Measurements from ENCODE around the gene RIMKLB. TPM values are rescaled to one million over a fixed set of nuclear protein-coding genes. Genes with fewer than 3 reads are reported as not detected.
A peak's percentile ranks its signal among the peaks of the same experiment; 100 is the strongest.

RIMKLB gene
- polyA plus RNA-seq, 1 donor (not counting 4 experiments of a cell fraction or from before 2014, with no cell fraction given), result 51.1 TPM

DNA sequence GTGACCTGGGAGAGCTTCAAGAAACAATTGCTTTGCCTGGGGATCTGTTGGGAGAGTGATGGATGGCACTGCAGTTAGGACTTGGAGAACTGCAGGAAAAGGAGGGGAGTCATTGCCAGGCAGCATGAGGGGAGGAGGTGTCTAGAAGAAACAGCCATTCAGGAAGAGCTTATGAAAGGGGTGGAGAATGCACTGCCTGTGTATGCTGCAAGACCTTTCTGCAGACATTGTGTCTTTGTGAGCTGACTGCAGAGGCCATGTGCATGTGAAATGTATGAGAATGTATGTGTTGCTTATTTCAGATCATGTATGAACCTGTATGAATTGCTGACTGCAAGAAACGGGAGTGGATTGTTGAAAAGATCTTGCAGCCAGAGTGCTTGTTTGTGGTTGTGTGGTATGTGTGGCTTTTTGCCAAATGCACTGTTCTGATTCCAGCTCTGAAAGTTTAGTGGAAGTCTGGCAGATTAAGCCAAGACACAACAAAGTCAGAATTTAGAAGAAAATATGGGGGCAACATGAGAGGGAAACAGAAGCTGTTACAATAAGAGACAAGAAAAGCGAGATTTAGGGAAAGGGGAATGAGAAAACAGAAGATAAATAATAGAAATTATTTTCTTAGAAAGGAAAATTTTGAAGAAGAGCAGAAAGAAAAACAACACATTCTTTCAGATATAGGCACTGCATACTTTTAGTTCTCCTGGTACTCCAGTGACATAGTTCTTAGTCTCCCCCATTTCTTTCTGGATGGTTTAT, 9.8 kb upstream of the RIMKLB start:
- Histone ChIP-seq H3K4me2 (ENCODE audit: control insufficient read depth, extremely low read depth, insufficient read depth, low read depth, low read length) (peak overlapping the region; percentile 56), H4K20me1 (ENCODE audit: control insufficient read depth, extremely low read depth, insufficient read depth, low read length) (no peaks in the 10 kb centered on the region), H3K9ac (ENCODE audit: control insufficient read depth, extremely low read depth, insufficient read depth, low read length) (no peak overlapping the region), H3K79me2 (ENCODE audit: control insufficient read depth, insufficient read depth, low read length) (no peaks in the 10 kb centered on the region), H3K27ac (ENCODE audit: control insufficient read depth, insufficient read depth, low read length) (no peak overlapping the region), H3K36me3 (ENCODE audit: control insufficient read depth in 2 of 2, extremely low read depth in 1 of 2, insufficient read depth in 2 of 2, low read length in 2 of 2) (no peaks in the 10 kb centered on the region), H3K9me3 (ENCODE audit: control insufficient read depth, low read depth, low read length) (no peaks in the 10 kb centered on the region), H3K4me3 (ENCODE audit: control insufficient read depth in 2 of 3, extremely low read depth in 1 of 3, insufficient read depth in 2 of 3, low read depth in 1 of 3, low read length in 3 of 3) (no peak overlapping the region), H3K9me1 (ENCODE audit: control insufficient read depth, extremely low read depth, insufficient read depth, low read length) (no peaks in the 10 kb centered on the region), H3K27me3 (ENCODE audit: control insufficient read depth, extremely low read depth, insufficient read depth, low read length) (no peaks in the 10 kb centered on the region), H3K4me1 (ENCODE audit: control insufficient read depth, extremely low read depth, insufficient read depth, low read length) (peaks cover 24% of the 10 kb centered on the region), H2AFZ (ENCODE audit: control insufficient read depth, low read length) (no peak overlapping the region)
- DNase-seq (ENCODE audit: low read depth, low spot score), result peak; percentile 73
- peak; percentile 94 for FAIRE-seq
- dilution Hi-C loops (cut with MboI; ENCODE audit: extremely low pct_ligation_motif_present, low sequenced_read_pairs), result no loop called here
- TF ChIP-seq, protein P1, sequence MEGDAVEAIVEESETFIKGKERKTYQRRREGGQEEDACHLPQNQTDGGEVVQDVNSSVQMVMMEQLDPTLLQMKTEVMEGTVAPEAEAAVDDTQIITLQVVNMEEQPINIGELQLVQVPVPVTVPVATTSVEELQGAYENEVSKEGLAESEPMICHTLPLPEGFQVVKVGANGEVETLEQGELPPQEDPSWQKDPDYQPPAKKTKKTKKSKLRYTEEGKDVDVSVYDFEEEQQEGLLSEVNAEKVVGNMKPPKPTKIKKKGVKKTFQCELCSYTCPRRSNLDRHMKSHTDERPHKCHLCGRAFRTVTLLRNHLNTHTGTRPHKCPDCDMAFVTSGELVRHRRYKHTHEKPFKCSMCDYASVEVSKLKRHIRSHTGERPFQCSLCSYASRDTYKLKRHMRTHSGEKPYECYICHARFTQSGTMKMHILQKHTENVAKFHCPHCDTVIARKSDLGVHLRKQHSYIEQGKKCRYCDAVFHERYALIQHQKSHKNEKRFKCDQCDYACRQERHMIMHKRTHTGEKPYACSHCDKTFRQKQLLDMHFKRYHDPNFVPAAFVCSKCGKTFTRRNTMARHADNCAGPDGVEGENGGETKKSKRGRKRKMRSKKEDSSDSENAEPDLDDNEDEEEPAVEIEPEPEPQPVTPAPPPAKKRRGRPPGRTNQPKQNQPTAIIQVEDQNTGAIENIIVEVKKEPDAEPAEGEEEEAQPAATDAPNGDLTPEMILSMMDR (optimal IDR thresholded peaks at IDR 0.05 in 1 of 3, IDR thresholded peaks at IDR 0.05 in 1 of 3, conservative IDR thresholded peaks at IDR 0.05 in 1 of 3; ENCODE audit: extremely low read depth in 1 of 3, insufficient read depth in 2 of 3, low read length in 3 of 3), result no peak
- TF ChIP-seq EZH2 (IDR thresholded peaks at IDR 0.05; ENCODE audit: low read length), result no peak

DNA sequence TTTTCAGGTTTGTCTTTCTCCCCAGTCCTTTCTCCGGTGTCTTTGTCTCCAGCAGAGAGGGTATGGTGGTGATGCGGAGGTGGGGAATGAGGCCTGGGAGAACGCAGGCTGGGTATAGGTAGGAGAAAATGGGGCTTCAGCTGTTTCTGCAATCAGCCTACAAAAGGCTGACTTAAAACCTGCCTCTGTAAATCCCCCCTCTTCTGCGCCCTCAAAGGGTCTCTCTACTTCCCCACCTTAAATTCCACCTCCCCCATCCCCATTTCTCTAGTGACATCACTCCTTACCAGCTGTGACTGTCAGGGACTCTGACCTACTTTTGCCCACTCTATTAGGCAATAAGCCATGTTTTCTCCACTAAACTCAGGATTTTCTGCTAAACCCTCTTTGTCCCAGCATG, 8.1 kb upstream of the RIMKLB start:
- dilution Hi-C loops (cut with MboI; ENCODE audit: extremely low pct_ligation_motif_present, low sequenced_read_pairs), result no loop called here
- H3K9ac ChIP-seq (ENCODE audit: control insufficient read depth, extremely low read depth, insufficient read depth, low read length), result no peak overlapping the region
- H3K36me3 ChIP-seq (ENCODE audit: control insufficient read depth in 2 of 2, extremely low read depth in 1 of 2, insufficient read depth in 2 of 2, low read length in 2 of 2), result no peaks in the 10 kb centered on the region
- H3K79me2 ChIP-seq (ENCODE audit: control insufficient read depth, insufficient read depth, low read length), result no peaks in the 10 kb centered on the region
- H3K27ac ChIP-seq (ENCODE audit: control insufficient read depth, insufficient read depth, low read length), result no peak overlapping the region
- peaks cover 24% of the 10 kb centered on the region for H3K4me1 ChIP-seq (ENCODE audit: control insufficient read depth, extremely low read depth, insufficient read depth, low read length)
- no peak for TF ChIP-seq EZH2 (IDR thresholded peaks at IDR 0.05; ENCODE audit: low read length)
- TF ChIP-seq, protein P1 (optimal IDR thresholded peaks at IDR 0.05 in 1 of 3, IDR thresholded peaks at IDR 0.05 in 1 of 3, conservative IDR thresholded peaks at IDR 0.05 in 1 of 3; ENCODE audit: extremely low read depth in 1 of 3, insufficient read depth in 2 of 3, low read length in 3 of 3), result no peak
- no peak for DNase-seq (ENCODE audit: low read depth, low spot score)
- no peaks in the 10 kb centered on the region for H3K9me1 ChIP-seq (ENCODE audit: control insufficient read depth, extremely low read depth, insufficient read depth, low read length)
- no peaks in the 10 kb centered on the region for H4K20me1 ChIP-seq (ENCODE audit: control insufficient read depth, extremely low read depth, insufficient read depth, low read length)
- no peak for FAIRE-seq
- H3K4me2 ChIP-seq (ENCODE audit: control insufficient read depth, extremely low read depth, insufficient read depth, low read depth, low read length), result no peak overlapping the region
- no peaks in the 10 kb centered on the region for H3K27me3 ChIP-seq (ENCODE audit: control insufficient read depth, extremely low read depth, insufficient read depth, low read length)
- H2AFZ ChIP-seq (ENCODE audit: control insufficient read depth, low read length), result no peak overlapping the region
- no peaks in the 10 kb centered on the region for H3K9me3 ChIP-seq (ENCODE audit: control insufficient read depth, low read depth, low read length)
- H3K4me3 ChIP-seq (ENCODE audit: control insufficient read depth in 2 of 3, extremely low read depth in 1 of 3, insufficient read depth in 2 of 3, low read depth in 1 of 3, low read length in 3 of 3), result no peak overlapping the region
